HG03342 (cell line): Measurements from ENCODE around the gene PRKAR1B.

Source experiments
- ATAC-seq: cut with Tn5 transposase; IDR thresholded peaks from one replicate; pipeline ENCODE4 v1.9.1; 2021; ENCODE audit warnings: mild to moderate bottlenecking, moderate library complexity; ENCODE audit not compliant: unreplicated experiment

The PRKAR1B gene

DNA sequence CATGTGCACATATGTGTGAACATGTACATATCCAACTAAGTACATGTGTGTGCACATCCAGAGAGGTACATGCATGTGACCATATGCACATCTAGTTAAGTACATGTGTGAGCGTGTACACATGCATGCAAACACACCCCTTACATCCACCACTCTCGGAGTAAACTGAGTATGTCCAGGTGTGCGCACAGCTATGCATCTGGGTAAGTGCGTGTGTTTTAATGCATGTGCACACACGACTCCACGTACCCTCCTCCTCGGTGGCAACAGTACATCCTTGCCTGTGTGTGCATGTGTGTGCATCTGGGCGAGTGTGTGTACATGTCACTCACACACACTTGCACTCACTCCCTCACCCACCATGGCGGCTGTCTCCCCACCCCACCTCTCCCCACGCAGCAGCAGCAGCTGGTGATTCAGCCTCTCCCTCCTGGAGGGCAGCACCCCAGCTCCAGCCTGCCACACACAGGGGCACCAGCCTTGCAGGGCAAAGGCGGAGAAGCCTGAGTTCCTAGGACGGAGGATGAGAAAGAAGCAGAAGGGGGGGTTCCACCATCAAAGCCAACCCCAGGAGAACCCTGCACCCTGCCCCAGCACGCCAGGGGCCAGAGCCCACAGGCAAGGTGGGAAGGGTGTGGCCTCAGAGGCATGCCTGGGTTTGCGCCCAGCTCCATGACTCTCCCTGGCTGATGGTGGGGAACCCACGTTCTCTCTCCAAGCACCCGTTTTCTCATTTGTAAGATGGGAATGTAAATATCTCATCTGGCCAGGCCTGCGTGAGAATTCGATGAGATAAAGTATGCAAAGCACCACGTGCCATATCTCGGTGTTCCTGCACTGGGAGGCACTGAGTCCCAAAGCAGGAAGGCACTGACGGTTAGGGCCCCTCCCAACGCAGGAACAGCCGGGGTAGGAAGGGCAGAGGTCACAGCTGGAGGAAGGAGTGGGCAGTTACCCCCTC, 28.3 kb downstream of the PRKAR1B start:
- no peak for ATAC-seq

- ATAC-seq, result no peak
These were observed 30.1 kb downstream of the PRKAR1B start for GRCh38 chr7:696812-697551.

DNA sequence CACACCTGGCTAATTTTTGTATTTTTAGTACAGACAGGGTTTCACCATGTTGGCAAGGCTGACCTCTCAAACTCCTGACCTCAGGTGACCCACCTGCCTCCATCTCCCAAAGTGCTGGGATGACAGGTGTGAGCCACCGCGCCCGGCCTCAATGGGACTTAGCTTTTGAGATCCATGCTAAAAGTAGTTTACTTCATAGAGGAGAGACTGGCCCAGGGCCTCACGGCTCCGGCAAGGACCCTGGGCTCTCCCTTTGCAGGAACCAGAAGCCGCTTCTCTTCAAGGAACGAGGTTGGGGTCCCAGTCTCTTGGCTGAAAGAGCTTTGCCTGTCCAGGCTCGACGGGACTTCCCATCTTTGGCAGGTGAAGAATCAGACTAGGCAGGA, 30.7 kb downstream of the PRKAR1B start:
- no peak for ATAC-seq

- ATAC-seq, result no peak
These were observed 33.8 kb downstream of the PRKAR1B start for GRCh38 chr7:693280-693679.

DNA sequence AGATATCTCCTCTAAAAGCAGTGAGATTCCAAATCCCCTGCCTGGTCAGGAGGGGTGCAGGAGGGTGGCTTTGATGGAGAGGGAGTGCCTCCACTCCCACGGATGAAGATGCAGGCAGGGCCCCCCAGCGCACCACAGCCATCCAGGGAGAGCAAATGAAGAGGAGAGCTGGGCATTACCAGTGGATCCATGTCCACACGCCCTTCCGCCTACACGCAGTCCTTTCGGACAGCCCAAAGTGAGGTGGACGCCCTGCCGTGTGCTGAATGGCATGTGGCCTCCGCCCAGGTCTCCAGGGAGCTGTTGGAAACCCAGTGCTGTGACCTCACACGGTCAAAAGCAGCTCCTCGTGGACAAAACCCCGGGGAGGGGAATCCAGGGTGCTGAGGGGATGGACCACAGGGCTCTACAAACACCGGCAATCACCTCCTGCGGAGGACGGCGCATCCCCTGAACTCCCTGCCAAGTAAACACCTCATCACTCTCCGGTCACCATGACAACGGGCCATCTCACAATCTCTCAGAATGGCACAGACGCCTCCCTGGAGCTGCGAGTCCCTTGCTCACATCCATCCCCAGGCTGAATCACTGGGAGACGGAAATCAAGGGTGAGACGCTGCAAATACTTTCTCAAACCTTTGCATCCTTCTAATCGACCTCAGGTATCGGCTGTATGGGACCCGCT, 35.6 kb downstream of the PRKAR1B start:
- ATAC-seq, result no peak

GRCh38 chr7:690478-691360, 36.4 kb downstream of the PRKAR1B start:
- no peak for ATAC-seq

DNA sequence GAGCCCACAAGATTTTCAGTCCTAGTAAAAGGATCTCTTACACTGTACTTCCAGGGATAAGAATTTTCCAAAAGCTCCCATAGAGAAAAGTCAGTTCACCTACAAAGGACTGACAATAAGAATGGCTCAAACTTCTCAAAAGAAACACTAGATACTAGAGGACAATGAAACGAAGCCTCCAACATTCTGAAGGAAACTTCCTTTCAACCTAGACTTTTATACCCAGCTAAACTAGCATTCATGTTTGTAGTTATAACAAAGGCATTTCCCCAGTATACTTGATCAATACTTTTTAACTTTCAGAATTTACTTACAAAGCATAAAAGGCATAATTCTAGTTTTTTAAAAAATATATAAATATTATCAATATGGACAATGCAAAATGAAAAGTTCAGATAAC, 41.5 kb downstream of the PRKAR1B start:
- no peak for ATAC-seq

DNA sequence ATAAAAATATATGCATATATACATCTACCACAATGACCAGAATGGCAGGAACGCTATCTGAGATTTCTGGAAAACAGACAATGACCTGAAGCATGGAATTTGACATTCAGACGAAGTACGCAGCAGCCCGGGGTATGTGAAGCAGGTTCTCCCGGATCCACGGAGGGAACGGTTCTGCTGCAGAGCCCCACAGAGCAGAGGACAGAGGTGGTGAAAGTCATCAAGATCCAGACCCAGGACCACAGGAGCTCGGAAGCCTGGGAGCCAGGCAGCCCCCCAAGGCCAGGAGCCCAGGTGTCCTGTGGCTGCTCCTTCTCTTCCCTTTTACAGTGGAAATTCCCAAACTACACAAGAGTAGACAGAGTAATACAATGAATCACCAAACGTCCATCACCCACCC, 42.7 kb downstream of the PRKAR1B start:
- no peak for ATAC-seq

GRCh38 chr7:683526-684205, 43.4 kb downstream of the PRKAR1B start:
- ATAC-seq, result no peak

DNA sequence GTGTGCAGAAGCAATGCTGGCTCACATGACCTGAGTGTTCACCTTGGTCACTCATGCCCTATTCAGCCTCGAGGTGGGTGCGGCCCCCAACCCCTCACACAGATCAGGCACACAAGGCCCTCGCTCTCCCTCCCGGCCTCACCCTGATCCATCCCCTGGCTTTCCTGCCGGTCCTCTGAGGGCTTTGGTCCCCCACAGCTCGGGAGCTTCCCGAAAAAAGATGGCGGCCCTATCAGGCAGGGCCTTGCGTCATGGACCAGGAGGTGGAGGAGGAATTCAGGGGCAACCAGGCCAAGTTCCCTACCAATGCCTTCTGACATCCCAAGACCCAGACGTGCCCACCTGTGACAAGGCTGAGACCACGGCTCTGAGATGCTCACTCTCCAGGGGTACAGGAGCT, 44.3 kb downstream of the PRKAR1B start:
- ATAC-seq, result no peak

GRCh38 chr7:681551-682307, 45.4 kb downstream of the PRKAR1B start:
- no peak for ATAC-seq

- no peak for ATAC-seq
These were observed 46.5 kb downstream of the PRKAR1B start for GRCh38 chr7:680411-681127.

DNA sequence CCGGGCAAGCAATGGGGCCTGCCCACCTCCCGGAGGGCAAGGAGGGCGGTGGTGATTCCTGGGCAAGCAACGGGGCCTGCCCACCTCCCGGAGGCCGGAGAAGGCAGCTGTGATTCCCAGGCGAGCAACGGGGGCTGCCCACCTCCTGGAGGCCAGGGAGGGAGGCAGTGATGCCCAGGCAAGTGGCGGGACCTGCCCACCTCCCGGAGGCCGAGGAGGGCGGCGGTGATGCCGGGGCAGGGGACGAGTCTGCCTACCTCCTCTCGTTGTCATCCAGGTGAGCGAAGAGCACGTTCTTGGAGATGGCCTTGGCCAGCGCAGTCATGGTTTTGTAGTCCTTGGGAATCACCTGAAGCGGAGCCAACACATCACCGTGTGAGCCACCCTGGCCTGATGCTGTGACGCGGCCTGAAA, 50.1 kb downstream of the PRKAR1B start:
- no peak for ATAC-seq

DNA sequence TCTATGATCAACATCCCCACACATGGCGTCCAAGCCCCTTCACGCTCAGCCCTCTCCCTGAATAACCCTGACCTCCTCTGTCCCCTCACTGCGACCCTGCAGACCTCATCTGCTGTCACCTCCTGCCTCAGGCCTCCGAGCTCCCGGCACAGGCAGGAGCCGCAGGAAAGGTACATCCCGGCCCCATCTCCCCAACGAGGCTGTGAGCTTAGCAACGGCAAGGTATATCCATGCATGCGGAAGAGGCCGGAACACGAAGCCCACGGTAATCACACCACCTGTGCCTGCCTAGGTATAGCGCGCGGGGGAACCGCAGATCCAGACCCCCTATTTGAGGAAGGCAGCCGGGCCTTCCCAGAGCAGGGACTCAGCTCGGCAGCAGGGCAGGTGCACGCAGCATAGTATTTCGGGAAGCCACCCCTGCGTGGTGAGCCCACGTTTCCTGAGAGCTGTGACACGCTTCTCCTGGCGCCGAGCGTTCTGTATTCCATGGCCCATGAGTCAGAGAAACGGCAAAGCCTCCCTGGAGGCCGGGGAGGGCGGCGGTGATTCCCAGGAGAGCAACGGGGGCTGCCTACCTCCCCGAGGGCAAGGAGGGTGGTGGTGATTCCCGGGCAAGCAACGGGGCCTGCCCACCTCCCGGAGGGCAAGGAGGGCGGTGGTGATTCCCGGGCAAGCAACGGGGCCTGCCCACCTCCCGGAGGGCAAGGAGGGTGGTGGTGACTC, 50.7 kb downstream of the PRKAR1B start:
- ATAC-seq, result no peak

GRCh38 chr7:674454-675410, 52.3 kb downstream of the PRKAR1B start:
- ATAC-seq, result no peak

DNA sequence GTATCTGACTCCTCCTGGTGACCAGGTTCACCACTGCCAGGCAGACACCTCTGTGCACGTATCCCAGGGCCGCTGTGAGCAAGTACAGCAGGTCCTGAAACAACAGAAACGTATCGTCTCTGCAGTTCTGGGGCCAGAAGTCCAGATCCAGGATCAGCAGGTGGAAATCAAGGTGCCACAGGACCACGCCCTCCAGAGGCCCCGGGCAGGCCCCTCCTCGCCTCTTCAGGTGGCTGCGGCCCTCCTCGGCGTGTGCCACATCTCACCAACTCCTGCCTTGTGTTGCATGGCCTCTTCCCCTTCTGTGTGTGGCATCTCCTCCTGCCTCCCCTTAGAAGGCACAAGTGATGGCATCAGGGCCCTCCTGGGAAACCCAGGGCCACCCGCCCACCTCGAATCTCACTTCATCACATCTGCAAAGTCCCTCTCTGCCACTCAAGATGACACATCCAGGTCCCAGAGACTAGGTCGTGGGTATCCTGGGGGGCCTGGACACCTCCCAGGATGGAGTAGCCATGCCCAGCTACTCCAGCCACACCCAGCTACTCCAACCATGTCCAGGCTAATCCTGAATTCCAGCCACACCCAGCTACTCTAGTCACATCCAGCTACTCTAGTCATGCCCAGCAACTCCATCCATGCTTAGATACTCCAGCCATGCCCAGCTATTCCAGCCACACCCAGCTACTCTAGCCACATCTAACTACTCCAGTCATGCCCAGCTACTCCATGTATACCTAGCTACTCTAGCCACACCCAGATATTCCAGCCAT, 53.2 kb downstream of the PRKAR1B start:
- ATAC-seq, result no peak
